Progenitor cell of endocrine pancreas (in vitro differentiated cells): ENCODE measurements around the gene RASGEF1C. TPM values are rescaled to one million over a fixed set of nuclear protein-coding genes. Genes with fewer than 3 reads are reported as not detected.
"Not testable (repeated sequence)": the region's sequence is repeated elsewhere in the genome, so short reads cannot be mapped to it uniquely, and the experiment has no call there.

ENCODE experiments used
- DNase-seq: peaks from one replicate; pipeline ENCODE4 v3.0.0; 2021; ENCODE audit warnings: low spot score; ENCODE audit not compliant: unreplicated experiment
- H3K27ac Mint-ChIP-seq: 2 replicates; pipeline ENCODE4 v1.8.0; 2021; ENCODE audit warnings: mild to moderate bottlenecking, moderate library complexity, mixed read lengths
- H3K27me3 Mint-ChIP-seq: 2 replicates; pipeline ENCODE4 v1.8.0; 2021; ENCODE audit warnings: mixed read lengths
- H3K36me3 Mint-ChIP-seq: 2 replicates; pipeline ENCODE4 v1.8.0; 2022; ENCODE audit warnings: mixed read lengths; ENCODE audit not compliant: insufficient read depth
- H3K4me1 Mint-ChIP-seq: 2 replicates; pipeline ENCODE4 v1.8.0; 2021; ENCODE audit warnings: low read depth, mixed read lengths
- H3K4me3 Mint-ChIP-seq: 2 replicates; pipeline ENCODE4 v1.8.0; 2021; ENCODE audit warnings: low read depth, mild to moderate bottlenecking, moderate library complexity, mixed read lengths
- H3K9me3 Mint-ChIP-seq: 2 replicates; pipeline ENCODE4 v1.8.0; 2021; ENCODE audit warnings: low read depth, mixed read lengths
- total RNA-seq: library from RNA; stranded (reverse); gene quantifications from 2 replicates; pipeline ENCODE4 v1.2.1, GENCODE V29; 2021
- TF ChIP-seq, protein P1 (sequence below): fragments of 200-600 bp; sonication (generic); IDR thresholded peaks from one replicate; pipeline ENCODE4 v1.5.0; 2021; ENCODE audit warnings: antibody characterized with exemption, mild to moderate bottlenecking; ENCODE audit not compliant: unreplicated experiment

Gene RASGEF1C
- total RNA-seq, 1 donor from 2014 or later, result 1.3 TPM

DNA sequence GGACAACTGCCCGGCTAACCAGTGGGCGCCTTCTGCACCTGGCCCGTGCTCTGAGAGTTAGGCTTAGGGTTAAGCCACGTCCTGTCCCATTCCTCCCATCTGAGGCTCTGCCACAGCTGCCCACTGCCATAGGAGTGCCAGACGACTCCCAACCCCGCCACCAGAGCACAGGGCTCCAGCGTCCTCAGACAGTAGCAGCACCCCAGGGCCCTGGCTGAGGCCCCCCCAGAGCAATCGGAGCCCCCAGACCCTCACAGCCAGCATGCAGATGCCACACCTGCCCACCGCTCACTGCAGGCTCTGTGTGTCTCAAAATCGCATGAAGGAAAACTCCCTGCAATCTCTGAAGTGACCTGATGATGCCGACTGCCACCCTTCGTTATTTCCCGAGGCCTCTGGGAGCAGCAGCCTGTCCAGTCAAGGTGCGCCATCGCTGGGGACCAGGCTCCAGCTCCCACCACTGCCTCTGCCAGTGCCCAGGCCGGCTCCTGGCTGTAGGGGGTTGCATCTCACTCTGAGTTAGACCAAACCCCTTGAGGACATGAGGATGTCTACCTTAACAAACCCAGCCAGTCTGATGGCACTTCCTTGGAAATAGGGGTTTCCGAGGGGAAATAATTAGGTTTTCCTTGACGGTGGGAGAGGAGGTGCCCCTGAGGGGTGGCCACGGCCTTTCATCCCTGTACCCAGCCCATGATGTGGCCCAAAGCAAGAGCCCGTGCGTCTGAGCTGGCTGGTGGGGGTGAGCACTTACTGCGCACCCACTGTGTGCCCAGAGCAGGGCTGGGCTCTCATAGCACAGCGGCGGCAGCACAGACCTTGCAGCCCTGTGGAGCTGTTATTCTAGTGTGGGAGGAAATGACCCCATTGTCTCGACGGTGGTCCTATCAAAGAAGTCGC, 79.5 kb downstream of the RASGEF1C start:
- no peaks in the 10 kb centered on the region for H3K9me3 Mint-ChIP-seq
- no peak for DNase-seq

DNA sequence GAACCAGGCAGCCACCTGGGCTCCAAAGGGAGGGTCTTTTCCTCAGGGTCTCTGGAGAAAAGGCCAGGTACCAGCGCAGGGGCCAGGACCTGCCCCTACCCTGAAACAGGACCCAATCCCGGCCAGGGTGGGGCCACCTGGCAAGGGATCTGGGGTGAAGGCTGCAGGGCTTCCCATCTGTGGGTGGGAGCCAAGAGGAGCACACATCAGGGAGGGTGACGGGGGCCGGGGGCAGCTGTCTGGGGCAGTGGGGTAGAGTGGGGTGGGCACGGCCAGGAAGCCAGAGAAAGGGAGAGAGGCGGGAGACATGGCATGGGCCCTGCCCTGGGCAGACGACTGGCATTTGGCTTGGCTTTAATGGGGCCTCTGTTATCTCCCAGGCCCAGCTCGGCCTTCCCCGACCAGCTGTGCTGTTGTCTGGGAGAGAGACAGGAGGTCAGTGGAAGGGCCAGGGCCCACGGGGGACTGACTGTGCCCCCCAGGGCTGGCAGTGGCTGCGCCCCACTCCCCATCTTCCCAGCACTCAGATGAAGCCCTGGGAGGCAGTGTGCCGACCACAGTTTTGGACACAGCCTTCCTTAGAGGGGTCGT, 80.2 kb downstream of the RASGEF1C start:
- Mint-ChIP-seq H3K36me3 (no peaks in the 10 kb centered on the region), H3K27me3 (peaks cover 25% of the 10 kb centered on the region), H3K27ac (no peak overlapping the region), H3K4me3 (no peak overlapping the region), H3K4me1 (peaks cover 4% of the 10 kb centered on the region), H3K9me3 (no peaks in the 10 kb centered on the region)
- TF ChIP-seq, protein P1, sequence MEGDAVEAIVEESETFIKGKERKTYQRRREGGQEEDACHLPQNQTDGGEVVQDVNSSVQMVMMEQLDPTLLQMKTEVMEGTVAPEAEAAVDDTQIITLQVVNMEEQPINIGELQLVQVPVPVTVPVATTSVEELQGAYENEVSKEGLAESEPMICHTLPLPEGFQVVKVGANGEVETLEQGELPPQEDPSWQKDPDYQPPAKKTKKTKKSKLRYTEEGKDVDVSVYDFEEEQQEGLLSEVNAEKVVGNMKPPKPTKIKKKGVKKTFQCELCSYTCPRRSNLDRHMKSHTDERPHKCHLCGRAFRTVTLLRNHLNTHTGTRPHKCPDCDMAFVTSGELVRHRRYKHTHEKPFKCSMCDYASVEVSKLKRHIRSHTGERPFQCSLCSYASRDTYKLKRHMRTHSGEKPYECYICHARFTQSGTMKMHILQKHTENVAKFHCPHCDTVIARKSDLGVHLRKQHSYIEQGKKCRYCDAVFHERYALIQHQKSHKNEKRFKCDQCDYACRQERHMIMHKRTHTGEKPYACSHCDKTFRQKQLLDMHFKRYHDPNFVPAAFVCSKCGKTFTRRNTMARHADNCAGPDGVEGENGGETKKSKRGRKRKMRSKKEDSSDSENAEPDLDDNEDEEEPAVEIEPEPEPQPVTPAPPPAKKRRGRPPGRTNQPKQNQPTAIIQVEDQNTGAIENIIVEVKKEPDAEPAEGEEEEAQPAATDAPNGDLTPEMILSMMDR, result no peak
- no peak for DNase-seq

More for the DNA sequence above, 79.5 kb downstream of the RASGEF1C start:
- Mint-ChIP-seq H3K4me3 (no peak overlapping the region), H3K36me3 (no peaks in the 10 kb centered on the region), H3K27me3 (peaks cover 22% of the 10 kb centered on the region), H3K27ac (no peak overlapping the region), H3K4me1 (no peaks in the 10 kb centered on the region)
- TF ChIP-seq, protein P1, result no peak

DNA sequence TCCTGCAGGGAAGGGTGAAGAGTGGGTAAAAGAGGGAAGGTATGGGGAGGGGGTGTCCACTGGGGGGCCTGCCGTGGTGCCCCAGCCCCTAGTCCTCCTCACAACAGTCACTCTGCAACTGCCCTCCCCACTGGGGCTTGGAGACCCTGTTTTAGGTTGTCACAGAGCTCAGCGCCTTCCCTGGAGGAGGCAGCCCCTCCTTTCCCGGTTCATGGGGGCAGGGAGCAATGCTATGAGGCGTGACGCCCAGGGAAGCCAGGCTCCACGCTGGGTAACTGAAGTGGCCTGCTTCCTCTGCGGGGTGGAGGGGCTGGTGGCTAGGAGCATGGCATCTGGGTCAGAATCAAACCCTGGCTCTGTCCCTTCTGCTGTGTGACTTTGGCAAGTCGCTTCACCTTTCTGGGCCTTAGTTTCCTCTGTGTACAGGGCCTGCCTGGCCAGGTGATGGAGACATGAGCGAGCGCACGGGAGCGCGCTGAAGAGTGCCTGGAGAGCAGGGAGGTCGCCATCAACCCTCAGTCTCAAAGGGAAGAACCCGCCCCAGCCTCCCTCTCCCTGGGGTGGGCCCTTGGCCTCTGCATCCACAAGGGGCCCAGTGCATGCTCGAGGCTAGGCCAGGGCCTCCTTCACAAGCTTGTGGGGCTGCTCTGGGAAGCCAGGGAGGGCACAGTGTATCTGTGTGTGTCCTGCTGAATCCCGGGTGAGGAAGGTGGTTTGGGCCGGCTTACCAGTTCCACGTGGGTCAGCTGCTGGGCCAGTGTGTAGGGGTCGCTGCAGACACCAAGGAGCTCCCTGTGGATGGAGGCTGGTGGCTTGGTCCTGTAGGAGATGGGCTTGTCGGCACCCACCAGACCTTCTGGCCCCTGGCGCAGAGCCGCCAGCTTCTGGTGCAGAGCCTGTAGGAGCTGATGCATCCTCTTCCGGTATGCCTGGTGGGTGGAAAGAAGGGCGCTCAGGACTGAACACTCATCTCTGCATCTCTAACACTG, 81.0 kb downstream of the RASGEF1C start:
- peaks cover 4% of the 10 kb centered on the region for H3K4me1 Mint-ChIP-seq
- TF ChIP-seq, protein P1, result no peak
- H3K36me3 Mint-ChIP-seq, result no peaks in the 10 kb centered on the region
- H3K27ac Mint-ChIP-seq, result no peak overlapping the region
- no peaks in the 10 kb centered on the region for H3K9me3 Mint-ChIP-seq
- peaks cover 25% of the 10 kb centered on the region for H3K27me3 Mint-ChIP-seq
- no peak overlapping the region for H3K4me3 Mint-ChIP-seq
- DNase-seq, result no peak

DNA sequence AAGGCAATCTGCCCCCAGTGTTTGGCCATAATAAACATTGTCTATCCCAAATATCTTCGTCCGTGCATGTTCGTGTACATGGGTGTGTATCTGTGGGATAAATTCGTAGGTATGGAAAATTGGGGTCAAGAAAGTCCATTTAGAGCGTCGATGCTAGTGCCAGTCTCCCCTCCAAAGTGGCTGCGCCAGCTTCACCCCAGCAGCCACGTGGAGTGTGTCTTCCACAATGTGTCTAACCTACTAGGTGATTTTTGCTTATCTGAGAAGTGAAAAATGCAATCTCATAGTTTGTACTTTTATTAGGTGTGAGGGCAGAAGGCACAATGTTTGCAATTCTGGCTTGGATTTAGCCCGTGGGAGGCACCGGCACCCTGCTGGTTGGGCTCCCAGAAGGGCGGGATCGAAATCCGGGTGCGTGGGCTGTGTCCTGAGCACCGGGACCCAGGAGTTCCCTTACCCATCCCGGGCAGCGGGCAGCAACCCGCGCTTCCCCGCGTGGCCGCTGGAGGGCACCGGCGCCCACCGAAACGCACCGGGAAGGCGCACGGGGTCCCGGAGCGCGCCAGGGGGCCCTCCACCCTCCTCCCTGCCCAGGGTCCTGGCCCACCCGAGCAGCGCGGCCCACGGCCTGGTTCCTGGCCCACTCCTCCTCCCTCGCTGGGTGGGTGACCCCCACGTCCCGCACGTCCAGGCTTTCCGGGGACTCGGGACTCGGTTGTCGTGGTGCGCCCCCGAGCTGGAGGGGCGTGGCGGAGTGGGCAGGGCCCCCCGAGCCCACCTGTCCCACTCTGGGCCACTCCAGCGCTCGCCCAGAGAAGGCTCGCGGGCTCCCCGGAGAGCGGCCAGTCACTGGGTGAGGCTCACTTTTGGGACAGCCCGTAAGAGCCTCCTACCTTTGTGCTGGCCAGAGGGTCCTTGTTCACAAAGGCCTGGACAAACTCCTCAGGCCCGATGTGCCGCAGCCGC, 82.0 kb downstream of the RASGEF1C start:
- peaks cover 22% of the 10 kb centered on the region for H3K27me3 Mint-ChIP-seq
- H3K27ac Mint-ChIP-seq, result no peak overlapping the region
- H3K9me3 Mint-ChIP-seq, result no peaks in the 10 kb centered on the region
- peaks cover 5% of the 10 kb centered on the region for H3K4me1 Mint-ChIP-seq
- TF ChIP-seq, protein P1, result peak; percentile 79
- no peak overlapping the region for H3K4me3 Mint-ChIP-seq
- no peaks in the 10 kb centered on the region for H3K36me3 Mint-ChIP-seq
- DNase-seq, result peak; percentile 47

DNA sequence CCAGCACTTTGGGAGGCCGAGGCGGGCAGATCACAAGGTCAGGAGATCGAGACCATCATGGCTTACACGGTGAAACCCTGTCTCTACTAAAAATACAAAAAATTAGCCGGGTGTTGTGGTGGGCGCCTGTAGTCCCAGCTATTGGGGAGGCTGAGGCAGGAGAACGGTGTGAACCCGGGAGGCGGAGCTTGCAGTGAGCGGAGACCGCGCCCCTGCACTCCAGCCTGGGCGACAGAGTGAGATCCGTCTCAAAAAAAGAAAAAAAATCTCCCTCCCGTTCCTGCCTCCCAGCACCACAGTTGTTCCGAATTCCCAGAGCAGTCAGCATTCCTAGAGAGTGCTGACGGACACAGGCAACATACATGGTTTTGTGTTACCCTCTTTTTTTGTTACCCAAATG, 82.9 kb downstream of the RASGEF1C start:
- not testable (repeated sequence) for DNase-seq, H3K9me3 Mint-ChIP-seq

DNA sequence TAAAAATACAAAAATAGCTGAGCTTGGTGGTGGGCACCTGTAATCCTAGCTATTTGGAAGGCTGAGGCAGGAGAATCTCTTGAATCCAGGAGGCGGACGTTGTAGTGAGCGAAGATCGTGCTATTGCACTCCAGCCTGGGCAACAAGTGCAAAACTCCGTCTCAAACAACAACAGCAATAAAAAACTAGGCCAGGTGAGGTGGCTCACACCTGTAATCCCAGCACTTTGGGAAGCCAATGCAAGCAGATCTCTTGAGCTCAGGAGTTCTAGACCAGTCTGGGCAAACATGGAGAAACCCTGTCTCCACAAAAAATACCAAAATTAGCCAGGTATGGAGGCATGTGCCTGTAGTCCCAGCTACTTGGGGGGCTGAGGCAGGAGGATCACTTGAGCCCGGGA, 84.3 kb downstream of the RASGEF1C start:
- not testable (repeated sequence) for H3K4me3 Mint-ChIP-seq, H3K27ac Mint-ChIP-seq, DNase-seq, H3K4me1 Mint-ChIP-seq, H3K36me3 Mint-ChIP-seq, H3K9me3 Mint-ChIP-seq
- peaks cover 13% of the 10 kb centered on the region for H3K27me3 Mint-ChIP-seq

More for the DNA sequence above, 82.9 kb downstream of the RASGEF1C start:
- H3K27me3 Mint-ChIP-seq, result peaks cover 19% of the 10 kb centered on the region
- H3K36me3 Mint-ChIP-seq, H3K4me1 Mint-ChIP-seq, H3K4me3 Mint-ChIP-seq, H3K27ac Mint-ChIP-seq: not testable (repeated sequence)
